Mammary epithelial cell (primary cell): ENCODE measurements around the gene INPP5D.

Experiments
- EZH2 ChIP-seq: IDR thresholded peaks from 2 replicates; pipeline ENCODE4 v1.6.1; 2012; ENCODE audit warnings: low read length, inconsistent platforms, borderline replicate concordance
- TF ChIP-seq, protein P1 (sequence below), 2 donors: IDR thresholded peaks in 1 of 2; conservative IDR thresholded peaks in 1 of 2; 2 replicates each; pipeline ENCODE4 v1.5.1; 2011 to 2012; ENCODE audit warnings: inconsistent platforms in 2 of 2, low read length in 2 of 2, mild to moderate bottlenecking in 2 of 2, control low read depth in 1 of 2, low read depth in 1 of 2; ENCODE audit not compliant: insufficient read depth in 1 of 2; ENCODE audit errors: extremely low read depth in 1 of 2

DNA sequence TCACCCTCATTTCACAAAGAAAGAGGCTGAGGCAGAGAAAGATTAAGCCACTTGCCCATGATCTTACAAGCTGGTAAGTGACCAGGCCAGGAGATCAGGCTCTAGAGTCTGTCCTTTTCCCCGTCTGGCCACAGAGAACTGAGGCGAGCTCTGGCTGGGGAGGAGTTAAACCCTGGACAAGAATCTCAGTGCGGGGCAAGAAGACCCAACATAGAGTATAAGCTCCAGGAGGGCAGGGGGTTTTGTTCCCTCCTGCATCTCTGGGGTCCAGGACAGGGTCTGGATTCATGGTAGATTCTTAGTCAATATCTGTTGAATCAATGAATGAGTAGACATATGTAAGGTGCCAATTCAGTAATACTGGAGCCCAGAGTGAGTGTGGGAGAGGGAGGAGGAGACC is 12.9 kb upstream of the INPP5D start:
- TF ChIP-seq EZH2, result no peak
- TF ChIP-seq, protein P1, sequence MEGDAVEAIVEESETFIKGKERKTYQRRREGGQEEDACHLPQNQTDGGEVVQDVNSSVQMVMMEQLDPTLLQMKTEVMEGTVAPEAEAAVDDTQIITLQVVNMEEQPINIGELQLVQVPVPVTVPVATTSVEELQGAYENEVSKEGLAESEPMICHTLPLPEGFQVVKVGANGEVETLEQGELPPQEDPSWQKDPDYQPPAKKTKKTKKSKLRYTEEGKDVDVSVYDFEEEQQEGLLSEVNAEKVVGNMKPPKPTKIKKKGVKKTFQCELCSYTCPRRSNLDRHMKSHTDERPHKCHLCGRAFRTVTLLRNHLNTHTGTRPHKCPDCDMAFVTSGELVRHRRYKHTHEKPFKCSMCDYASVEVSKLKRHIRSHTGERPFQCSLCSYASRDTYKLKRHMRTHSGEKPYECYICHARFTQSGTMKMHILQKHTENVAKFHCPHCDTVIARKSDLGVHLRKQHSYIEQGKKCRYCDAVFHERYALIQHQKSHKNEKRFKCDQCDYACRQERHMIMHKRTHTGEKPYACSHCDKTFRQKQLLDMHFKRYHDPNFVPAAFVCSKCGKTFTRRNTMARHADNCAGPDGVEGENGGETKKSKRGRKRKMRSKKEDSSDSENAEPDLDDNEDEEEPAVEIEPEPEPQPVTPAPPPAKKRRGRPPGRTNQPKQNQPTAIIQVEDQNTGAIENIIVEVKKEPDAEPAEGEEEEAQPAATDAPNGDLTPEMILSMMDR (conservative IDR thresholded peaks at IDR 0.05 in 1 of 2, IDR thresholded peaks at IDR 0.05 in 1 of 2; ENCODE audit: extremely low read depth in 1 of 2, insufficient read depth in 1 of 2, low read depth in 1 of 2, low read length in 2 of 2), result no peak
